NCI-H1436 (cell line): ENCODE measurements around the gene SOX9.

Experiments used
- DNase-seq: peaks from one replicate; lab custom pipeline; 2025; lab: John Stamatoyannopoulos, UW

Gene SOX9

GRCh38 chr17:72120642-72121163 lies at the start of gene SOX9:
Gene SOX9 (plus strand): TSS chr17:72121020. CDS start chr17:72121392, 372 bp downstream.
- DNase-seq, result peak; percentile 94

DNA sequence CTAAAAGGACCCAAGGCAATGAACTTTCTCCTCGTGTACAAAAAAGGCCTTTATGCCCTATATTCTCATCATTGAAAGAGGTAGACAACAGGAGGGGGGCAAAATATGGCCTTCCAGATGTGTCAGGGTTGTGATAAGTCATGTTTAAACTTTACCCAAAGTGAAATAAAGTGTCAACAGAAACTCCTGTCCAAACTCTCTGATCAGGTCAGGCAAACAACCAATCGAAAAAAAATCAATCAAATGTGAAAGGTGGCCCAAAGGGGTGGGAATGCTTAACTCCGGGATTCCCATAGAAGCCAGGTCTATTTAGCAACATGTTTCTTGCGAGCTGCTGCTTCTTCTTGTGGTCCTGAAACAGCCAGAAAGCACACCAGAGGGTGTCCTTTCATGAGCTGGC lies 49.5 kb upstream of the SOX9 start:
- no peak for DNase-seq

- DNase-seq, result no peak
Observed at GRCh38 chr17:72075995-72076677, 44.7 kb upstream of the SOX9 start.

GRCh38 chr17:72076678-72077030 lies 44.2 kb upstream of the SOX9 start:
- no peak for DNase-seq

- no peak for DNase-seq
Observed at GRCh38 chr17:72077326-72077960, 43.4 kb upstream of the SOX9 start.

GRCh38 chr17:72079700-72080099 lies 41.1 kb upstream of the SOX9 start:
- DNase-seq, result no peak

GRCh38 chr17:72087876-72088275 lies 32.9 kb upstream of the SOX9 start:
- DNase-seq, result no peak

DNA sequence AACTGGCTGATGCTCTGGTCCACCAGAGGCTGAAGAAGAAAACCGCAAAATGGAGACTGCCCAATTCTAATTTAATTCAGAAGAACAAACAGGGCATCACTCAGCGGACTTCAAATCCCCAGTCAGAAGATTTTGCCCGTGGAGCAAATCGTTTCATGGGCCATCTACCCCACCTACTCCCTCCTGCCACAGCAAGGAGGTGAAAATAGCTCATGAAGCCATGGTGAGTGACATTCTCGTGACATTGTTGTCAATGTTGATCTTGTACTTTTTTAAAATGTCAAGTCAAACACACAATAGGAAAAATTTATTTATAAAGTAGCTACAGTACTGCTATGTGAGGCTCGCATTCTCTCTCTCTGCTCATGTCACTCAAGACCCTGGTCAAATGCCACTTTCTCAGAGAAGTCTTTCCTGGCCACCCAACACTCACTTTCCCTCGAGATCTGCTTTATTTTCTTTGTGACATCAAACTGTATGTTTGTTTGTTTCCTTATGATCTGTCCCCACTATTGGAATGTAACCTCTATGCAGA lies 31.3 kb upstream of the SOX9 start:
- no peak for DNase-seq

DNA sequence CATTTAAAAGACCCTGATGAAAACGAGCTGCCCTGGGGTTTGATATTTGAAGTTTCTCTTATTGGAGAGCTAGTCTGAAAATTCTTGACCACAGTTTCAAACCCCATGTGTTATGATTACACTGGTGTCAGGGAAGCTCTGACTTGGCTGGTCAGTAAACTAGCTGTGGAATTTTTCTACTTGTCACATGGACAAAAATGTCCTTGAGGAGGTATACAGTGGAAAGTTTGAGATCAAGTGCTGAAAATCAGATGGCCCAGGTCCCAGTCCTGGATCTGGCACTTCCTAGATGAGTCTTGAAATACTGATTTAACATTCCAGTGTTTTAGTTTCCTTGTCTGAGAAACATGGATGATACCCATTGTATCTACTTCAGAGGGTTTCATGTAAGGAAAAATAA lies 30.7 kb upstream of the SOX9 start:
- DNase-seq, result no peak

- no peak for DNase-seq
Observed at GRCh38 chr17:72092710-72093322, 28.0 kb upstream of the SOX9 start.

DNA sequence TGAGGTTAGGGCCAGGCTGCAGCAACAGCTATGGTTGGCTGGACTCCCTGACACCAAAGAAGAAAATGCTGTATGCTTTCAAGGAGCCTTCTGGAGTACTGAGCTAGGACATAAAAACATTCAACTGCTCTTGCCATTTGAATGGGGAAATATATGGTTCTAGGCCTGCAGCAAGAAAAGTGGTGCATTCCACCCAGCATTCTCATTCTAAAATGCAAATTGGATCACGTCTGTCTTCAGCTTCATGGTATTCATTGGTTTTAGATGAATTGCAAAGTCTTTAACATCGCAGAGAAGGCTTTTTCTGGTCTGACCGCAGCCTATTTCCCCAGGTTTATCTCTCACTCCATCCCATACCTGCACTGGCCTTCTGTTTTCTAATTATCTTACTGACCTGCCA lies 27.1 kb upstream of the SOX9 start:
- DNase-seq, result no peak

DNA sequence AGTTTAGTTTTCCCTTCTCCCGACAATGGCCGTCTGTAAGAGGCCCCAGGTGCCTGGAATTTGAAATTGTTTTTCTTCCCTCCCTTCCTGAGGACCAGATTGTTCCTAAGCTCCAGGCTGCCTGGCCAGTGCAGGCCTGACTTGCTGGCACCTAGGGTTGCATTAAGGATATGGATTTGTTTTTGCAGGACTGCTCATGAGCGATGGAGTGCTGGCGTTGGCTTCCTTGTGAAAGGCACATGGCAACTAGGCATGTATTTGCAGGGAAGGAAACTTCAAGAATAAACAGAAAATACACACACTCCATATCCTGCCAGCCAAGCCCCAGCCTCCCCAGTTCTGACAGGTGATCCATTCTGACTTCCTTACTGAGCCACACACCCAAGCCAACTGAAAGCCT lies 25.5 kb upstream of the SOX9 start:
- no peak for DNase-seq

GRCh38 chr17:72097144-72097543 lies 23.7 kb upstream of the SOX9 start:
- DNase-seq, result no peak

GRCh38 chr17:72099919-72100318 lies 20.9 kb upstream of the SOX9 start:
- no peak for DNase-seq

GRCh38 chr17:72100470-72100869 lies 20.4 kb upstream of the SOX9 start:
- no peak for DNase-seq

- DNase-seq, result no peak
Observed at GRCh38 chr17:72101526-72101925, 19.3 kb upstream of the SOX9 start.

- DNase-seq, result no peak
Observed at GRCh38 chr17:72102366-72102765, 18.5 kb upstream of the SOX9 start.

DNA sequence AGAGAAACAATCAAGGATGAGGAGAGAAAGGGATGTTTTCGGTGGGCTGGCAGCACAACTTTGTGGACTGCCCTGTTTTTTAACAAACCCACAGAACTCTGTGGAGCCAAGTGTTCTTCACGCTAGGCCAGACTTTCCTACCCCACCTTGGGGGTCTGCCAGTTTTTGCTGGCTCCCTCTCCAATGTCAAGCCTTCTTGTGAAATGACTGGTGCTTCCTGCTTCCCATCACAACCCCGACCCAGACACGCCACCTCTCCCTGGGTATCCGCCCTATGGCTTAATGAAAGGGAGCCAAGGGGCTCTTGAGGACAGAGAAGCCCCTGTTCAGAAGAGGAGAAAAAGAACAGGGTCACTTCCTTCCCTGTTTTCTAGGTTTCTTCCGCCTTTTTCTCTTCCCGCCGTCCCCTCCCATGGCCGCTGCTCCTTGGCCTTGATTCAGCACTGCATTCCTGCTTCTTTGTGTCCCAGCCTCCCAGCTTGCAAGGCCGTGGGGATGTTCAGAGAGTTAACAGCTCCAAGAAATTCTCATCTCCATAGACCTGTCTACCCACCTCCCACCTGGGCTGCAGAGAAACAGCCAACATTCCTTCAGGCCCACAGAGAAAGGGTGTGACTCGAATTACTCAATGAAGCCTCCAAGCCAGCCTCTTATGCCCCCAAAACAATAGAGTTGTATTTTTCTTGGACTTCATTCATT lies 16.5 kb upstream of the SOX9 start:
- DNase-seq, result no peak

GRCh38 chr17:72104863-72105234 lies 16.0 kb upstream of the SOX9 start:
- no peak for DNase-seq

DNA sequence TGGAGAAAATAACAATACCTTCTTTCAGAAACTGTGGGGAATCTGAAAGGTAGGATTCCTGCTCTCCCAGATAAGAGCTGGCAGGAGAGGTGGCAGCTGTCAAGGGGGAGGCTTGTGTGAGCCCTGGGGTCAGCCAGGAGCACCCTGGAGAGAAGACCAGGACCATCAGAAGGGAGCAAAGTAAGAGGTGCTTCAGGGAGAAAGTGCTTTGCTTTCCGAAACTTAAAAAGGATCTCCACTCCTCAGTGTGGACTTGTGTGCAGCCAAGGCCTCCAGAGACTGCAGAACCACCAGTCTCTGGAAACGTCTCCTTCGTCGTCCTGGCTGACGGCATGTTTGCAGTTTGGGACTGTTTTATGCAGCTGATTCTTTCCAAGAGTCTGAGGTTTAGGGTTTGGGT lies 13.7 kb upstream of the SOX9 start:
- no peak for DNase-seq

- DNase-seq, result no peak
Observed at GRCh38 chr17:72110231-72110941, 10.4 kb upstream of the SOX9 start.

DNA sequence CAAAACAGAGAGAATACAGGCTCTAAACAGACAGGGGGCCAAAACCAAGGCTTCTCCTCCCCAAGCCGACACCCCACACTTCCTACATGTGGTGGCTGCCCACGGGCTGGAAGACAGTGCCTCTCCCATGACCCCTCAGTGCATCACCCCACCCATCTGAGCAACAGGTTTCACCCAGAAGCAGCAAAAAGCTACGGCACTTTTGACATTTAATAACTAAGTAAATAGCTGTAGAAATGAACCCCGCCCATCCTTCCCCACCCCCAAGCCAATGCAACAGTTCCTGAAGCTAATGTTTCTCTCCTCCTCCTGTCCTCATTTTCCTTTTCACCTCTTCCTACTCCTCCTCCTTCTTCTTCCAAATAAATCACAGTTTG lies 9.9 kb upstream of the SOX9 start:
- DNase-seq, result no peak
